GM10266 (cell line): ENCODE results near the gene BPI.
"Not testable (repeated sequence)": the region's sequence is repeated elsewhere in the genome, so short reads cannot be mapped to it uniquely, and the experiment has no call there.

Experiments used
- DNase-seq: peaks from one replicate; pipeline ENCODE4 v3.0.0; 2012; ENCODE audit errors: extremely low spot score
- TF ChIP-seq, protein P1 (sequence below): IDR thresholded peaks from 2 replicates; pipeline ENCODE4 v1.5.1; 2012; ENCODE audit warnings: mild to moderate bottlenecking, low read depth; ENCODE audit not compliant: control insufficient read depth, insufficient read depth; ENCODE audit errors: missing control alignments

BPI gene

DNA sequence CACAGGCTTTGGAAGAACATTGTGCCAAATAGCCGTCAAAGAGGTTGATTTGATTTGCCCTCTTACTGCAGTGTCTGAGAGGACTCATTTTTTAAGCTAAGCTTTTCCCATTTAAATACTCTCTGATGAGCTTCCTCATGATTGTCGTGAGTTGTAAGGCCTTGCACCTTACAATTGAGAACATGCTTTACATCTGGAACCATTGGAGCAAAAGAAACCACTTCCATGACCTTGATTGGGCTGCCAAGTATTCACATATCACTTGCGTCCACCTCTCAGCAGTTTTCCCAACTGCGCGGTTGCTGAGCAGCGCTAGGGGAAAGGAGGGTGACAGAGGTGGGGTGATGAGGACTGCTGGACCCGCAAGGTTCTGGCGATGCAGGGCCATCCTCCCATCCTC, 30.1 kb downstream of the BPI start:
- DNase-seq, result no peak
- TF ChIP-seq, protein P1, sequence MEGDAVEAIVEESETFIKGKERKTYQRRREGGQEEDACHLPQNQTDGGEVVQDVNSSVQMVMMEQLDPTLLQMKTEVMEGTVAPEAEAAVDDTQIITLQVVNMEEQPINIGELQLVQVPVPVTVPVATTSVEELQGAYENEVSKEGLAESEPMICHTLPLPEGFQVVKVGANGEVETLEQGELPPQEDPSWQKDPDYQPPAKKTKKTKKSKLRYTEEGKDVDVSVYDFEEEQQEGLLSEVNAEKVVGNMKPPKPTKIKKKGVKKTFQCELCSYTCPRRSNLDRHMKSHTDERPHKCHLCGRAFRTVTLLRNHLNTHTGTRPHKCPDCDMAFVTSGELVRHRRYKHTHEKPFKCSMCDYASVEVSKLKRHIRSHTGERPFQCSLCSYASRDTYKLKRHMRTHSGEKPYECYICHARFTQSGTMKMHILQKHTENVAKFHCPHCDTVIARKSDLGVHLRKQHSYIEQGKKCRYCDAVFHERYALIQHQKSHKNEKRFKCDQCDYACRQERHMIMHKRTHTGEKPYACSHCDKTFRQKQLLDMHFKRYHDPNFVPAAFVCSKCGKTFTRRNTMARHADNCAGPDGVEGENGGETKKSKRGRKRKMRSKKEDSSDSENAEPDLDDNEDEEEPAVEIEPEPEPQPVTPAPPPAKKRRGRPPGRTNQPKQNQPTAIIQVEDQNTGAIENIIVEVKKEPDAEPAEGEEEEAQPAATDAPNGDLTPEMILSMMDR, result no peak

DNA sequence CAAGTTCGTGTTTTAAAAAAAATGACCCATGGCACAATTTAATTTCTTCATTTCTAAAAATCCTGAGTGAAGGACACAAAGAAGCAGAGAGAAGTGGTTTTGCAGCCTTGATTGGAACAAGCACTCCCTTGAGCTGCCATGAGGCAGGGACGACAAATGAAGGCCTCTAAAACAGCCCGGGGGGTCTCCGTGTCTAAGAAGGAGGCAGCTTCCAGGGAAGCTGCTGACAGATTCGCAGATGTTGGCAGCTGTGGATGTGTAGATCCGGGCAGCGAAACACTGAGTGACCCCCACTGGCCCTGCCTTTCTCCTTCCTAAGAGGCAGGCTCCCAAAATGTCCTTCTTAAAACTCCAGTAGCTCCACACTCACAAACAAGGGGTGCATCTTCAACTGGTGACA, 32.8 kb downstream of the BPI start:
- TF ChIP-seq, protein P1, result no peak
- no peak for DNase-seq

DNA sequence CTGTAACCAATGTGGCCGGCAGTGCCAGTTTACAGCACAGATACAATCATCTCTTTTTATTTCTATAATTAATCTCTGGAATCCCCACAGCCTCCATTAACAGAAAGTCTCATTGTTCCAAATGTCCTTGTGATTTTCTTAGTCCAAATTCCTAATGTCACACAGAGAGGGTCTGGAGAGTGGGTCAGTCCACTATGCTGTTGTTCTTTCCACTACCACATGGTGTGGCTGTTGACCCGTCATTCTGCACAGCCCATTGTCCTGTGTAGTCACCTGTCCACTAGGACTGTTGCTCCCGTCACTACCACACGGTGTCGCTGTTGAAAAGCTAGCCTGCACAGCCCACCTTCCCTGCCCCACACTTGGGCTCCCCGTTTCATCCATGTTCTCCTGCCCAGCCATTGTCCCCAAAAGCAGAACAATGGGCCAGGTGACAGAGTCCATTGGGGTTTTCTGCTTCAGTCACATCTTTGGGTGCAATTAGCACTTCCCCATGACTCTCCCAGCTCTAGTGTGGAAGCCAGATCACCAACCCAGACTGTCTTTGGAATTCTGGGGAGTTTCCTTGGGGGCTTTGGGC, 33.7 kb downstream of the BPI start:
- no peak for DNase-seq
- TF ChIP-seq, protein P1, result no peak

DNA sequence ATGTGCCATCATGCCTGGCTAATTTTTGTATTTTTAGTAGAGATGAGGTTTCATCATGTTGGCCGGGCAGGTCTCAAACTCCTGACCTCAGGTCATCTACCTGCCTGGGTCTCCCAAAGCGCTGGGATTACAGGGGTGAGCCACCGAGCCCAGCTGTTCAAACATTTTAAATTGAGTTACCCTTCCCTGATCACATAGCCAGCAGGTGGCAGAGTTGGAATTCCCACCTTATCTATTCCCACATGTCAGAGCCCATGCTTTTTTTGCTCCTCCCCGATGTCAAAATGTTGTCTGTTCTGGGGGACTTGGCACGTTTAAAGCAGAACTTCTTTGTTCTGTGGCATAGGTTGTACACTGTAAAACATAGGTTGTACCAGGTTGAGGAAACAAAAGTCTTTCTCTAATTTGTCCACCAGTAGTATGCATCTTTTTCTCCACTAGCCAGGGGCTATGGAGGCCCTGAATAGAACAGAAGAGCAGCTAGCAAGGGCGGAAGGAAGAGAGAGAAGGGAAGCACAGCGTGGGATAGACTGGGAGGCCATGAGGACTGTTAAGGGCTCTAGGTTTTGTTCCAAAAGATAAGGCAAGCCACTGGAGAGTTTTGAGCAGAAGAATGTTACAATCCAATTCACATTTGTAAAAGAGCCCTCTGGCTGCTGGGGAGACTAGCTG, 35.0 kb downstream of the BPI start:
- TF ChIP-seq, protein P1, result no peak
- no peak for DNase-seq

- DNase-seq, result not testable (repeated sequence)
Measured at GRCh38 chr20:38339521-38339896, 35.6 kb downstream of the BPI start.

DNA sequence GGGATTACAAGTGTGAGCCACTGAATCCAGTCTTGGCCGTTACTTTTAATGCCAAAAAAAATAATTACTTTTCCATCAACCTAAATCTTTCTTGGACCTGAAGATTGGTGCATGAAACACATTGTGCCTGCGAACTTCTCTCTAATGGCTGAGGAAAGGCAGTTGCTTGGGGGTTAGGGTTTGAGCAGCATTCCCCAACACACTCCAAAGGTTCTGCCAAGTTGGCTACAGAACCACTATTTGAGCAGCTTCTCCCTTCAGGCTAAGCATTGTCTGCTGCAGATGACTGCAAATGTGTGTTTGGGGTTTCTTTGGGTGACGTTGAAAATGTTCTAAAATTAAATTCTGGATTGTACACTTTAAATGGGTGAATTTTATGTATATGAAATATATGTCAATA, 36.0 kb downstream of the BPI start:
- no peak for DNase-seq
- TF ChIP-seq, protein P1, result no peak

- TF ChIP-seq, protein P1, result no peak
- DNase-seq, result no peak
Measured at GRCh38 chr20:38340693-38341092, 36.7 kb downstream of the BPI start.
